GM12878 (cell line): ENCODE results near the gene TMED7. TPM values are rescaled to one million over a fixed set of nuclear protein-coding genes. Genes with fewer than 3 reads are reported as not detected.

Source experiments
- ATAC-seq: fragments of 200-7000 bp; cut with Tn5 transposase; 3 replicates; pipeline ENCODE4 v1.9.1; 2020; ENCODE audit warnings: mild to moderate bottlenecking, moderate library complexity
- BruUV-seq: library from RNA; stranded (reverse); fragments of 400-500 nt; replicated peaks from 2 replicates; lab custom pipeline; 2021; lab: Mats Ljungman, UMichigan
- CTCF ChIA-PET: fragments of 300-600 bp; sonication (Branson Sonifier 250); formaldehyde crosslinking; extraction: SDS; loops from one replicate; lab custom pipeline; 2021; ENCODE audit warnings: inconsistent platforms; lab: Yijun Ruan, JAX
- POLR2A ChIA-PET: fragments of 350-600 bp; formaldehyde crosslinking; extraction: SDS; loops from one replicate; lab custom pipeline; 2021; ENCODE audit warnings: inconsistent platforms; lab: Charles Lee
- RAD21 ChIA-PET: fragments of 300-600 bp; sonication (Branson Sonifier 250); formaldehyde crosslinking; loops from one replicate; lab custom pipeline; 2023; ENCODE audit warnings: antibody characterized with exemption; ENCODE audit not compliant: unreplicated experiment; lab: Charles Lee
- SMC1A ChIA-PET: fragments of 300-600 bp; sonication (Branson Sonifier 250); formaldehyde crosslinking; loops from one replicate; lab custom pipeline; 2023; ENCODE audit not compliant: unreplicated experiment, uncharacterized antibody; lab: Charles Lee
- DNase-seq: peaks from one replicate; pipeline ENCODE4 v3.0.0-alpha.2; 2011; ENCODE audit warnings: low read depth, low spot score
- FAIRE-seq: peaks from 3 replicates; lab custom pipeline; 2011; peaks lifted over from hg19 to GRCh38; lab: Jason Lieb, UNC
- H2AFZ ChIP-seq: 2 replicates; pipeline ENCODE4 v1.6.0; 2011; ENCODE audit warnings: low read depth, low read length, control low read depth; ENCODE audit not compliant: control insufficient read depth
- H3K27ac ChIP-seq: 2 replicates; pipeline ENCODE4 v1.5.1; 2011; ENCODE audit warnings: control low read depth; ENCODE audit not compliant: control insufficient read depth, insufficient read depth
- H3K27me3 ChIP-seq, 2 experiments: replicated peaks in 1 of 2; 2 replicates each; pipeline versions ENCODE4 v1.6.0 to v1.6.1; 2011; ENCODE audit warnings: low read length in 1 of 2; ENCODE audit not compliant: control insufficient read depth in 2 of 2, insufficient read depth in 2 of 2
- H3K36me3 ChIP-seq, 2 experiments: 2 replicates each; pipeline ENCODE4 v1.5.1; 2011; ENCODE audit warnings: low read length in 1 of 2; ENCODE audit not compliant: control insufficient read depth in 2 of 2, insufficient read depth in 2 of 2
- H3K4me1 ChIP-seq: 2 replicates; pipeline ENCODE4 v1.6.1; 2011; ENCODE audit warnings: mild to moderate bottlenecking, low read length, moderate library complexity, mixed read lengths; ENCODE audit not compliant: control insufficient read depth, insufficient read depth
- H3K4me2 ChIP-seq: 2 replicates; pipeline ENCODE4 v1.6.0; 2011; ENCODE audit warnings: control low read depth; ENCODE audit not compliant: control insufficient read depth, insufficient read depth
- H3K4me3 ChIP-seq: fragments of 200-600 bp; sonication (generic); 2 replicates; pipeline ENCODE4 v1.5.1; 2016
- H3K79me2 ChIP-seq: 2 replicates; pipeline ENCODE4 v1.6.0; 2011; ENCODE audit warnings: low read length; ENCODE audit not compliant: control insufficient read depth, insufficient read depth
- H3K9ac ChIP-seq: 2 replicates; pipeline ENCODE4 v1.8.0; 2011; ENCODE audit warnings: low read length, control low read depth, mixed read lengths; ENCODE audit not compliant: control insufficient read depth, insufficient read depth
- H3K9me3 ChIP-seq: replicated peaks from 3 replicates; pipeline ENCODE4 v1.5.1; 2011; ENCODE audit warnings: mild to moderate bottlenecking, low read length; ENCODE audit not compliant: control insufficient read depth, insufficient read depth
- H4K20me1 ChIP-seq: 2 replicates; pipeline ENCODE4 v1.6.0; 2011; ENCODE audit not compliant: control insufficient read depth, insufficient read depth
- E2F8 ChIP-seq: fragments of 450-650 bp; IDR thresholded peaks from 2 replicates; pipeline ENCODE4 v1.6.1; 2018; ENCODE audit warnings: mild to moderate bottlenecking, low read depth, moderate library complexity; ENCODE audit not compliant: partially characterized antibody
- FOXK2 ChIP-seq: fragments of 450-650 bp; IDR thresholded peaks from 2 replicates; pipeline ENCODE4 v1.6.1; 2017; ENCODE audit warnings: mild to moderate bottlenecking, moderate library complexity
- JUNB ChIP-seq: IDR thresholded peaks from 2 replicates; pipeline ENCODE4 v1.6.1; 2016; ENCODE audit warnings: antibody characterized with exemption, mild to moderate bottlenecking
- MTA2 ChIP-seq: fragments of 450-650 bp; IDR thresholded peaks from 2 replicates; pipeline ENCODE4 v1.6.1; 2016; ENCODE audit warnings: low read depth, mild to moderate bottlenecking, moderate library complexity
- RUNX3 ChIP-seq: IDR thresholded peaks from 2 replicates; pipeline ENCODE4 v1.6.1; 2012; ENCODE audit warnings: low read length, inconsistent platforms
- STAT1 ChIP-seq: fragments of 450-650 bp; conservative IDR thresholded peaks from 2 replicates; pipeline ENCODE4 v1.6.1; 2014; ENCODE audit warnings: antibody characterized with exemption, mild to moderate bottlenecking
- WGBS: methylation state at CpG from one replicate; pipeline ENCODE4 v1.1.6; 2016; ENCODE audit warnings: low lambda C conversion rate; ENCODE audit not compliant: insufficient replicate concordance, insufficient coverage; ENCODE audit errors: missing lambda C conversion rate; 5-methylcytosine and 5-hydroxymethylcytosine counted together
- in situ Hi-C: fragments of 300-500 bp; cut with MboI; formaldehyde crosslinking; loops from 9 replicates; pipeline ENCODE4 v1.14.3; 2018; ENCODE audit warnings: mixed read lengths
- intact Hi-C: fragments of 100-400 bp; cut with micrococcal nuclease; formaldehyde crosslinking; loops from one replicate; pipeline ENCODE4 v1.14.2; 2022; ENCODE audit not compliant: unreplicated experiment
- polyA plus RNA-seq, 11 experiments: library from polyadenylated mRNA; depleted of rRNA in 4 of 11; unstranded in 6 of 11; stranded (reverse) in 5 of 11; fragments of >200 nt; fragmentation: Nextera tagmentation in 4 of 11; fragmentation: Illumina TruSeq in 1 of 11; extraction: Ambion mirVana in 4 of 11; extraction: Trizol in 1 of 11; gene quantifications; 1 replicate in 1 of 11; 2 replicates in 10 of 11; pipeline versions ENCODE4 v1.2.1 to v1.2.3, GENCODE V29; 2011 to 2016; ENCODE audit warnings: inconsistent platforms in 2 of 11, missing spikeins in 2 of 11, low read depth in 1 of 11
- total RNA-seq, 4 experiments: library from RNA; depleted of rRNA in 3 of 4; stranded (reverse); fragments of >200 nt in 3 of 4; fragmentation: Illumina TruSeq in 1 of 4; extraction: Trizol in 1 of 4; gene quantifications; 2 replicates each; pipeline versions ENCODE4 v1.2.1 to v1.2.3, GENCODE V29; 2013 to 2021

Gene TMED7
- total and polyA plus RNA-seq, 10 of the 15 experiments (the other 5 are each of a cell fraction or from before 2014, with no cell fraction given): 8.0 to 37.3 (median 25.2) TPM

GRCh38 chr5:115636008-115636407 lies 10.2 kb upstream of the TMED7 start:
- ATAC-seq (no peak), FAIRE-seq (no peak), DNase-seq (no peak)
- CTCF ChIA-PET: interaction anchor here (0.8 to 3.1 kb wide), 13 partner anchors 9 to 501 kb away, joined by 3 to 33 read pairs (median 5); no protein-coding TSS in a partner anchor
- H2AFZ ChIP-seq: no peak overlapping the region
- no peak overlapping the region for H3K27ac ChIP-seq
- RAD21 ChIA-PET: interaction anchor here (1.0 to 1.7 kb wide), 4 partner anchors 11 to 432 kb away, joined by 3 to 14 read pairs (median 6); no protein-coding TSS in a partner anchor
- H3K27me3 ChIP-seq: peaks cover 2 to 13% of the 10 kb centered on the region in 2 experiments; a peak in 2 of 4 replicates
- WGBS: 0% methylated on average over 1 of the region's 1 CpG
- H3K4me1 ChIP-seq: peaks cover 18% of the 10 kb centered on the region
- no peaks in the 10 kb centered on the region for H3K79me2 ChIP-seq
- no peak overlapping the region for H3K9ac ChIP-seq
- H3K36me3 ChIP-seq: no peaks in the 10 kb centered on the region
- TF ChIP-seq E2F8: no peak
- no peak for TF ChIP-seq MTA2
- TF ChIP-seq JUNB: peak; percentile 18; the same call in 1 of the 2 replicates
- no peak for TF ChIP-seq FOXK2
- TF ChIP-seq STAT1: no peak
- 0 out of 2 replicates have a peak, but pooled peaks have one; percentile 9 for TF ChIP-seq RUNX3
- H4K20me1 ChIP-seq: no peaks in the 10 kb centered on the region; the same call in 1 of the 2 replicates
- no TSS peak for BruUV-seq
- H3K9me3 ChIP-seq: no peaks in the 10 kb centered on the region
- H3K4me3 ChIP-seq: no peak overlapping the region
- SMC1A ChIA-PET: interaction anchor here (1.1 to 2.8 kb wide), 13 partner anchors 11 to 500 kb away, joined by 3 to 22 read pairs (median 6); partner anchors contain the start of genes ARL14EPL and ATG12
- no peak overlapping the region for H3K4me2 ChIP-seq
- in situ Hi-C loops (no loop called here), intact Hi-C loops (no loop called here)
- POLR2A ChIA-PET: no interaction called here
